SK-N-MC (cell line): ENCODE results near the gene EIF4B.

Experiments used
- DNase-seq: peaks from one replicate; pipeline ENCODE4 v3.0.0-alpha.2; 2011; ENCODE audit warnings: low read depth, low spot score
- H3K27ac ChIP-seq: fragments of 200-600 bp; sonication (generic); 2 replicates; pipeline ENCODE4 v1.5.1; 2016; ENCODE audit warnings: mixed run types
- H3K36me3 ChIP-seq: fragments of 200-600 bp; sonication (generic); 2 replicates; pipeline ENCODE4 v1.6.1; 2017; ENCODE audit warnings: antibody characterized with exemption, low read length, mixed read lengths; ENCODE audit not compliant: insufficient read depth
- H3K4me3 ChIP-seq: fragments of 200-600 bp; sonication (generic); 2 replicates; pipeline ENCODE4 v1.5.1; 2016
- H3K9ac ChIP-seq: fragments of 200-600 bp; sonication (generic); 2 replicates; pipeline ENCODE4 v1.8.0; 2017; ENCODE audit warnings: mixed run types, mixed read lengths; ENCODE audit not compliant: insufficient read length
- H3K9me3 ChIP-seq: fragments of 200-600 bp; sonication (generic); 2 replicates; pipeline ENCODE4 v1.6.1; 2017; ENCODE audit warnings: low read depth, mild to moderate bottlenecking, antibody characterized with exemption, low read length, moderate library complexity, mixed read lengths
- EZH2 ChIP-seq: fragments of 200-600 bp; sonication (generic); IDR thresholded peaks from one replicate; pipeline ENCODE4 v1.6.1; 2017; ENCODE audit warnings: antibody characterized with exemption
- FOXP2 ChIP-seq: optimal IDR thresholded peaks from 2 replicates; pipeline ENCODE3; 2011; ENCODE audit warnings: mild to moderate bottlenecking, moderate library complexity; ENCODE audit not compliant: insufficient read depth; ENCODE audit errors: extremely low read length, control extremely low read depth
- POLR2AphosphoS5 ChIP-seq: IDR thresholded peaks from 2 replicates; pipeline ENCODE4 v1.6.1; 2012; ENCODE audit warnings: mild to moderate bottlenecking, low read depth, low read length, borderline replicate concordance

EIF4B gene

DNA sequence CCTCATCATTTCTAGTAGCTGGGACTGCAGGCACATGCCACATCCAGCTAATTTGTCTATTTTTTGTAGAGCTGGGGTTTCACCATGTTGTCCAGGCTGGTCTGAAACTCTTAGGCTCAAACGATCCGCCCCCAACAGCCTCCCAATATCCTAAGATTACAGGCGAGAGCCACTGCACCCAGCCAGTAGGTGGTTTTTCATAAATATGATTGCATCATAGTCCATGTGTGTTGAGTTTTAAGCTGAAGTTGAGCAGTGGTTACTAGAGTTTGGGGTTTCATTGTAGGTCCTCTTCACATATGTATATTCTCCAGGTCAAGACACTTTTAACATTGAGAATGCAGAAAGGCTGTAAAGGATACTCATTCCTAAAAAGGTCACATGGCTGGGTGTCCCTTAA is 30.5 kb downstream of the EIF4B start:
- H3K9me3 ChIP-seq = no peaks in the 10 kb centered on the region
- peak overlapping the region; percentile 3 for H3K27ac ChIP-seq
- H3K36me3 ChIP-seq = peaks cover 84% of the 10 kb centered on the region
- H3K9ac ChIP-seq = no peak overlapping the region
- no peak overlapping the region for H3K4me3 ChIP-seq
- no peak for DNase-seq
- TF ChIP-seq POLR2AphosphoS5 = no peak
- no peak for TF ChIP-seq EZH2
- no peak for TF ChIP-seq FOXP2

DNA sequence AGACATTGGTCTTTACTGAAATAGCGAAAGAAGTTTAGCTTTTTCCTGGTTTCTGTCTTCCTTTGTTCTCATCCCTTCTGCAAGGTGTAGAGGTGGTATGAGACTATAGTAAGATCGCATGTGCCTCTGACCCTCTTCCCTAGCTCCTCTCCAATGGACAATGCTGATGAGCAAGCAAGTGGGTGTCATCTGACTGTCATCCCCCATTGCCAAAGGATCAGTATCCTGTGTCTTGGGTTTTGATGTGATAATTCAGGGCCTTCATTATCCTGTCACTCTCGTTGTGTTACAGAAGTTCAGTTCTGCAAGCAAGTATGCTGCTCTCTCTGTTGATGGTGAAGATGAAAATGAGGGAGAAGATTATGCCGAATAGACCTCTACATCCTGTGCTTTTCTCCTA is 33.6 kb downstream of the EIF4B start:
- H3K4me3 ChIP-seq = no peak overlapping the region
- DNase-seq = no peak
- no peak overlapping the region for H3K9ac ChIP-seq
- no peak for TF ChIP-seq POLR2AphosphoS5
- TF ChIP-seq EZH2 = no peak
- H3K27ac ChIP-seq = no peak overlapping the region; the same call in 1 of the 2 replicates
- peaks cover 55% of the 10 kb centered on the region for H3K36me3 ChIP-seq
- no peaks in the 10 kb centered on the region for H3K9me3 ChIP-seq

DNA sequence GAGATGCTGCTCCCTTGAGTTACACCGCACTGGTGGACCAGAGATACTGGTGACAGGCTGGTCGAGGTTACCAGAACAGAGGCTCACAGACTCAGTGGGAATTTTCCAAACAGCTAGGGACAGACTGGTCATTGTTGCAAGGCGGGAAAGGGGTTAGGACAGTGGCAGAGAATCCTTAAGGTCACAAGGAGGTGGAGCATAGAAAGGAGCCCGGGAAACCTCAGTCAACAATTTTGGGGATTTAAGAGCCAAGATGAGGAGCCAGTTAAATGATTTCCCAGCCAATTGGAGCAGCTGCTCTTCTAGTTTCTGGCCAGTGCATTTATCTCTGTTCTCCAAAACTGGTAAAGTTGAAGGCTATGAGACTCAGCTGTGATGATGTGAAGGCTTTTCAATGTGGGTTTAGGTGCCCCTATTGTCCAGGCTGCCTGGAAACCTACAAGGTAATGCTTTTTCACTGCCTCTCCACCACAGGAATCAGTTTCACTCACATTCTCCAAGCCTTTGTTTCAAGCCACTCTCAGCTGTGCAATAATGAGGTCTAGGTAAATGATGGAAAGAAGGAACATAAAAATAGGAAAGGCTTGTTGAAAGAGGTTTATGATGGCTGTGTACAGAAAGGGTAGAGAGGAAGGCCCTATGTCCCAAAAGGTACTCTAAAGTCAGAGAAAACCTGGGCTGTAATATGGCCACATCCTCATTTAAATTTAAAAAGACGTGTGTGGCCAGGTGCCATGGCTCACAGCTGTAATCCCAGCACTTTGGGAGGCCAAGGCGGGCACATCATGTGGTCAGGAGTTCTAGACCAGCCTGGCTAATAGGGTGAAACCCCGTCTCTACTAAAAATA is 36.6 kb downstream of the EIF4B start:
- no peak overlapping the region for H3K4me3 ChIP-seq
- no peak; the same call in 1 of the 2 replicates for TF ChIP-seq POLR2AphosphoS5
- no peak for TF ChIP-seq EZH2
- TF ChIP-seq FOXP2 = no peak
- peaks cover 29% of the 10 kb centered on the region for H3K36me3 ChIP-seq
- H3K9ac ChIP-seq = no peak overlapping the region
- DNase-seq = no peak
- H3K9me3 ChIP-seq = no peaks in the 10 kb centered on the region
- peak overlapping the region; percentile 20; the same call in 1 of the 2 replicates for H3K27ac ChIP-seq

DNA sequence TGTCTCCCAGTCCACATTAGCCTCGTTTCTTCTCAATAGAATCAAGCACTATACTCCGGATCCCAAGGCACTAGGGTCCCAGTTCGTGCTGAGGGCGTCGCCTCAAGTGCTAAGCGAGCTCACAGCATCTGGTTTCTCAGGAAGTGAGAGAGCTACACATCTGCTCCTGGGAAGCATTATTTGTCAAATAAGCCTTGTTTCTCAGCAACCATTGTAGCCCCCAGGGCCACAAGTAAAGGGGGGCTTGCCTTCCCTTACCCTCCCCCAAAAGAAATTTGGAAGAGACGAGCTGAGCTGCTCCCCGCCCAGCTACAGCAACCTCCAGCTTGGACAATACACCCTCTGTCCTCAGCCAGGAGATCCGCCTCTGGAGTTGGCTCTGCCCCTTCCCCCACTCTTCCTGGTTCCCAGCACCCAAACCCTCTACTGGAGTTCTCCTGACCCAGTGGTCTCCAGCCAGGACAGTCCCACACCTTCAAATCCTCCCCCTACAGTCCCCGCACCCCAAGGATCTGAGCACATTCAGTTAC is 37.9 kb downstream of the EIF4B start:
- Histone ChIP-seq H3K9ac (no peak overlapping the region), H3K27ac (peak overlapping the region; percentile 27; the same call in 1 of the 2 replicates), H3K36me3 (peaks cover 16% of the 10 kb centered on the region), H3K9me3 (no peaks in the 10 kb centered on the region), H3K4me3 (no peak overlapping the region)
- TF ChIP-seq EZH2 (no peak), POLR2AphosphoS5 (no peak), FOXP2 (no peak)
- DNase-seq = peak; percentile 26

DNA sequence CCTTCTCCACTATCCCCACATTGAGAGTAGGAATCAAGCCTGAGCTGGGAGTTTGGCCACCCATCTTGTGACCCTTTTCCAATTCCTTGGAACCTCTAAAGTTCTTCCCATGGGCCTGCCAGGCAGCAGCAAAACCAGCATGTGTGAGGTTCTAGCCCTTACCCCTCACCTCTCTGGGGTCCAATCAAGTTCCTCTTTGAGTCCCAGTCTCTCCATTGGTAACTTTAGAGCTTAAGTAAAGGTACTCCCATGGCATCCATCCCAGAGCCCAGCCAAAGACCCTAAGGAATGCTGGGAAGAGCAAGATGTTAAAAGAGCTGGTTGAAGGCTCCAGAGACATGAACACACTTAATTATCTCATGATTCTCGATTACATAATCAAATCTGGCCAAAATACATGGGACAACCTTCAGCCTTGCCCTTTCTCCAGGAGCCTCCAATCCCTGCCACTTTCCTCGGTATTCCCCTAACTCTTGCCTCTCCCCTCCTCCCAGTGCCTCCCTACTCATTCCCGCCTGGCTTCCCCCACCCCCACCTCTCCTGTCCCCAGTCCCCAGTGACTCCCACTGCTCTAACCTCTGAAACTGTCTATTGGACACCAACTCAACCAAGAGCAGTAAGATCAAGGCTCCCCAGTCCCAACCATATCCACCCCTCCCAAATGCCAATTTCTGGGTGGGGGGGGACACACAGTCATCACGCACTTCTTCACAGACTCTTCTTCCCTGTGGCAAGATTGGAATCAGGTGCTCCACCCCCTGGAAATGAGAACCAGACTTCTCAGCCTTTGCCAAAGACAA is 38.8 kb downstream of the EIF4B start:
- H3K27ac ChIP-seq = no peak overlapping the region; the same call in 1 of the 2 replicates
- H3K36me3 ChIP-seq = peaks cover 6% of the 10 kb centered on the region; the same call in 1 of the 2 replicates
- no peak for DNase-seq
- no peaks in the 10 kb centered on the region for H3K9me3 ChIP-seq
- no peak overlapping the region for H3K4me3 ChIP-seq
- no peak overlapping the region for H3K9ac ChIP-seq
- peak; percentile 8; the same call in 1 of the 2 replicates for TF ChIP-seq POLR2AphosphoS5
- no peak for TF ChIP-seq FOXP2
- TF ChIP-seq EZH2 = no peak

DNA sequence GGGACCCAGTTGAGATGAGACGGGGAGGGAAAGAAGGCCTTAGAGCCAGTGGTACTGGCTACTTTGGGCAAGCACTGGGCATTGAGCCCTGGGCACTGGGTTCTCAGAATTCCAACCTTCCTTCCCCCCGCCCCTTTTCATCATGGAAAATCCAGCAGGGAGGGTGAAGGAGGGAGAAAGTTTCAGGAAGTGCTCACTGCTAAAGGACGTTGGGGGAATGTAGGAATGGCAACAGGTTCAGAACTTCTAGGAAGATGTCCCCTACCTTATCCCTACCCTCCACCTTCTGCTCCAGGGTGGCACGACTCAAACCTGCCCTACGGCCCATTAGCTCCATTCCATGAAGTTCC is 39.4 kb downstream of the EIF4B start:
- H3K27ac ChIP-seq = no peak overlapping the region
- no peaks in the 10 kb centered on the region for H3K9me3 ChIP-seq
- TF ChIP-seq FOXP2 (no peak), POLR2AphosphoS5 (no peak), EZH2 (no peak)
- H3K4me3 ChIP-seq = no peak overlapping the region
- peaks cover 5% of the 10 kb centered on the region; the same call in 1 of the 2 replicates for H3K36me3 ChIP-seq
- H3K9ac ChIP-seq = no peak overlapping the region
- DNase-seq = no peak

DNA sequence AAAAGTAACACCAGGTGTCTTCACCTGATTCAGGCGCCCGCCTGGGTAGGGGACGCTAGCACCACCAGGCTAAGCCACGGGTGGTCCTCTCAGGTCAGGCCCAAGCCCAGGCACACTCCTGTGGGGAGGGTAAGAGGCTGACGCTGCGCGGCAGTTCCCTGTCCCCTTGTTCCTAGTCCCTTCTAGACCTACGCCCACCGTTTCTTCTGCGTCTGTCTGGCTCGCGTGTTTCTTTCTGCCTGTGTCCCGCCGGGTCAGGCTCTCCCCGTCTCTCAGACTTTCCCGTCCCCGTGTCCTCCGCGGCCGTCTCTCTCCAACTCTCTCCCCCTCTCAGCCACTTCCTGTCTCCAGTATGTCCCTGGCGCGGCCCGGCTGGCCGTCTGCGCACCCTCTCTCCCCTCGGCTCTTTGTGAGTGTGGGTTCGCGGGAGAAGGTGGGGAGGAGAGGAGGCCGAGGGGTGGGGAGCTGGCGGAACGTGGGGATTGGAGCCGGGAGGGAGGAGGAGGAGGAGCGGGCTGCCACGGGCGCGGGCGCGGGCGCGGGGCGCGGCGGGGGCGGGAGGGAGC is 40.5 kb downstream of the EIF4B start:
- H3K4me3 ChIP-seq = peak overlapping the region; percentile 91
- H3K9ac ChIP-seq = peak overlapping the region; percentile 84
- no peaks in the 10 kb centered on the region for H3K9me3 ChIP-seq
- TF ChIP-seq POLR2AphosphoS5 (peak; percentile 72), EZH2 (no peak)
- no peaks in the 10 kb centered on the region for H3K36me3 ChIP-seq
- no peak for DNase-seq
- H3K27ac ChIP-seq = peak overlapping the region; percentile 78
